Stomach (tissue), 4 donors: ENCODE data around the gene PKD1L1.

ENCODE experiments used
- EP300 ChIP-seq: sonication (generic); formaldehyde crosslinking; IDR thresholded peaks from one replicate; pipeline ENCODE4 v1.6.1; 2017; ENCODE audit warnings: antibody characterized with exemption
- POLR2A ChIP-seq, 4 donors: fragments of 450-650 bp; IDR thresholded peaks; one replicate each; pipeline ENCODE4 v1.6.1; 2016; ENCODE audit warnings: antibody characterized with exemption in 4 of 4, control low read depth in 2 of 4, mild to moderate bottlenecking in 1 of 4, moderate library complexity in 1 of 4
- TF ChIP-seq, protein P1 (sequence below), 7 experiments: fragments of 450-650 bp in 4 of 7; fragments of 200-600 bp in 3 of 7; sonication (generic) in 3 of 7; IDR thresholded peaks; one replicate each; pipeline ENCODE4 v1.5.1; 2016 to 2019; ENCODE audit warnings: antibody characterized with exemption in 7 of 7, control low read depth in 2 of 7, mild to moderate bottlenecking in 1 of 7

- TF ChIP-seq, protein P1, sequence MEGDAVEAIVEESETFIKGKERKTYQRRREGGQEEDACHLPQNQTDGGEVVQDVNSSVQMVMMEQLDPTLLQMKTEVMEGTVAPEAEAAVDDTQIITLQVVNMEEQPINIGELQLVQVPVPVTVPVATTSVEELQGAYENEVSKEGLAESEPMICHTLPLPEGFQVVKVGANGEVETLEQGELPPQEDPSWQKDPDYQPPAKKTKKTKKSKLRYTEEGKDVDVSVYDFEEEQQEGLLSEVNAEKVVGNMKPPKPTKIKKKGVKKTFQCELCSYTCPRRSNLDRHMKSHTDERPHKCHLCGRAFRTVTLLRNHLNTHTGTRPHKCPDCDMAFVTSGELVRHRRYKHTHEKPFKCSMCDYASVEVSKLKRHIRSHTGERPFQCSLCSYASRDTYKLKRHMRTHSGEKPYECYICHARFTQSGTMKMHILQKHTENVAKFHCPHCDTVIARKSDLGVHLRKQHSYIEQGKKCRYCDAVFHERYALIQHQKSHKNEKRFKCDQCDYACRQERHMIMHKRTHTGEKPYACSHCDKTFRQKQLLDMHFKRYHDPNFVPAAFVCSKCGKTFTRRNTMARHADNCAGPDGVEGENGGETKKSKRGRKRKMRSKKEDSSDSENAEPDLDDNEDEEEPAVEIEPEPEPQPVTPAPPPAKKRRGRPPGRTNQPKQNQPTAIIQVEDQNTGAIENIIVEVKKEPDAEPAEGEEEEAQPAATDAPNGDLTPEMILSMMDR (IDR thresholded peaks at IDR 0.05): no peak
- TF ChIP-seq EP300: no peak
- no peak for TF ChIP-seq POLR2A (IDR thresholded peaks at IDR 0.05)
Observed at GRCh38 chr7:47887016-47887640, 61.1 kb downstream of the PKD1L1 start.
